ENCODE data around the gene PGPEP1.

DNA sequence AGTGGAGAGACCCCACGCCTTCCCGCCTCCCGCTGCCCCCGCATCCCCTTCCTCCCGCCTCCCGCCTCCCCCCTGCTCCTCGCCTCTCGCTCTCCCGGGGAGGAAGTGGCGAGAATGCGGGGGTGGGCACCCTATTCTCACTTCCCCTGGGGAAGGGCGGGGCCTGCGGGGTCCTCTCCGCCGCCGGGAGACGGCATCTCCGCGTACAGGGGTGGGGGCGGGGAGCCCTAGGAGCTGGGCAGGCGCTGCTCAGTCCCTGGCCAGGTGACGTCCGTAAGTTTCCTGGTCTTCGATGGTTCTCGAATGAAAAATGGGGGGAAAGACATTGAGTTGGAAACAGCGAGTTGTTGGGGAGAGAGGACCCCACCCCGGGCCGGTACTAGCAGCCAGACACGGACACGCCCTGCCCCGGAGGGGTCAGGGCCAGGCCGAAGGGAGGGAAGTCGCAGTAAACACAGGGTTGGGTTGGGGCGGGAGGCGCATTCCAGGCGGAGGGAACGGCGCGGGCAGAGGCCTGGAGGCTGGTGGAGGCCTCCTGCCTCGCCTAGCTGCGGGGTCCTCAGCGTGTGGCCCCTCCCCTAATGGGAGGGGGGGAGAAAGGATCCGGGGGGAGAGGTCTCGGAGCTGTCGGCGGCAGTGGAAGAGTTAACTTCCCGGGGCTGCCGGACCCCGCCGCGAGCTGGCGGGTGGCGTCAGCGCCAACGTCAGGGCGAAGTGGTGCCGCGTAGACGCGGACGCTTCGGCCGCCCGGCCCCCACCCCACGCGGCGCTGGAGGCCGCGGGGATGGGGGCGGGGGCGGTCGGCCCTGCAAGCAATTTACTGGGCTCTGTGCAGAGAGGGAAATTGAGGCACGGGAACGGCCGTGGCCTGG, 48.6 kb upstream of the PGPEP1 start:
- TF ChIP-seq CTCF (IDR thresholded peaks at IDR 0.05; ENCODE audit: low read length) (no peak), EZH2 (IDR thresholded peaks at IDR 0.05; ENCODE audit: borderline replicate concordance, low read length) (no peak)

All from OCI-LY1 (cell line).